GM12878 (cell line): Measurements from ENCODE around the gene WWP2. TPM values are rescaled to one million over a fixed set of nuclear protein-coding genes. Genes with fewer than 3 reads are reported as not detected.

ENCODE experiments used
- ATAC-seq: fragments of 200-7000 bp; cut with Tn5 transposase; 3 replicates; pipeline ENCODE4 v1.9.1; 2020; ENCODE audit warnings: mild to moderate bottlenecking, moderate library complexity
- BruUV-seq: library from RNA; stranded (reverse); fragments of 400-500 nt; replicated peaks from 2 replicates; lab custom pipeline; 2021; lab: Mats Ljungman, UMichigan
- CTCF ChIA-PET: fragments of 300-600 bp; sonication (Branson Sonifier 250); formaldehyde crosslinking; extraction: SDS; loops from one replicate; lab custom pipeline; 2021; ENCODE audit warnings: inconsistent platforms; lab: Yijun Ruan, JAX
- POLR2A ChIA-PET: fragments of 350-600 bp; formaldehyde crosslinking; extraction: SDS; loops from one replicate; lab custom pipeline; 2021; ENCODE audit warnings: inconsistent platforms; lab: Charles Lee
- RAD21 ChIA-PET: fragments of 300-600 bp; sonication (Branson Sonifier 250); formaldehyde crosslinking; loops from one replicate; lab custom pipeline; 2023; ENCODE audit warnings: antibody characterized with exemption; ENCODE audit not compliant: unreplicated experiment; lab: Charles Lee
- SMC1A ChIA-PET: fragments of 300-600 bp; sonication (Branson Sonifier 250); formaldehyde crosslinking; loops from one replicate; lab custom pipeline; 2023; ENCODE audit not compliant: unreplicated experiment, uncharacterized antibody; lab: Charles Lee
- DNase-seq: peaks from one replicate; pipeline ENCODE4 v3.0.0-alpha.2; 2011; ENCODE audit warnings: low read depth, low spot score
- FAIRE-seq: peaks from 3 replicates; lab custom pipeline; 2011; peaks lifted over from hg19 to GRCh38; lab: Jason Lieb, UNC
- H2AFZ ChIP-seq: 2 replicates; pipeline ENCODE4 v1.6.0; 2011; ENCODE audit warnings: low read depth, low read length, control low read depth; ENCODE audit not compliant: control insufficient read depth
- H3K27ac ChIP-seq: 2 replicates; pipeline ENCODE4 v1.5.1; 2011; ENCODE audit warnings: control low read depth; ENCODE audit not compliant: control insufficient read depth, insufficient read depth
- H3K27me3 ChIP-seq, 2 experiments: replicated peaks in 1 of 2; 2 replicates each; pipeline versions ENCODE4 v1.6.0 to v1.6.1; 2011; ENCODE audit warnings: low read length in 1 of 2; ENCODE audit not compliant: control insufficient read depth in 2 of 2, insufficient read depth in 2 of 2
- H3K36me3 ChIP-seq, 2 experiments: 2 replicates each; pipeline ENCODE4 v1.5.1; 2011; ENCODE audit warnings: low read length in 1 of 2; ENCODE audit not compliant: control insufficient read depth in 2 of 2, insufficient read depth in 2 of 2
- H3K4me1 ChIP-seq: 2 replicates; pipeline ENCODE4 v1.6.1; 2011; ENCODE audit warnings: mild to moderate bottlenecking, low read length, moderate library complexity, mixed read lengths; ENCODE audit not compliant: control insufficient read depth, insufficient read depth
- H3K4me2 ChIP-seq: 2 replicates; pipeline ENCODE4 v1.6.0; 2011; ENCODE audit warnings: control low read depth; ENCODE audit not compliant: control insufficient read depth, insufficient read depth
- H3K4me3 ChIP-seq: fragments of 200-600 bp; sonication (generic); 2 replicates; pipeline ENCODE4 v1.5.1; 2016
- H3K79me2 ChIP-seq: 2 replicates; pipeline ENCODE4 v1.6.0; 2011; ENCODE audit warnings: low read length; ENCODE audit not compliant: control insufficient read depth, insufficient read depth
- H3K9ac ChIP-seq: 2 replicates; pipeline ENCODE4 v1.8.0; 2011; ENCODE audit warnings: low read length, control low read depth, mixed read lengths; ENCODE audit not compliant: control insufficient read depth, insufficient read depth
- H3K9me3 ChIP-seq: replicated peaks from 3 replicates; pipeline ENCODE4 v1.5.1; 2011; ENCODE audit warnings: mild to moderate bottlenecking, low read length; ENCODE audit not compliant: control insufficient read depth, insufficient read depth
- H4K20me1 ChIP-seq: 2 replicates; pipeline ENCODE4 v1.6.0; 2011; ENCODE audit not compliant: control insufficient read depth, insufficient read depth
- CUX1 ChIP-seq: IDR thresholded peaks from 2 replicates; pipeline ENCODE4 v1.6.1; 2012; ENCODE audit warnings: improper control_type of control experiment, low read depth, low read length; ENCODE audit not compliant: insufficient replicate concordance
- ESRRA ChIP-seq: IDR thresholded peaks from 2 replicates; pipeline ENCODE4 v1.6.1; 2012; ENCODE audit warnings: mild to moderate bottlenecking, low read length, improper control_type of control experiment
- GATAD2B ChIP-seq: fragments of 450-650 bp; conservative IDR thresholded peaks from 2 replicates; pipeline ENCODE4 v1.6.1; 2017; ENCODE audit warnings: low read depth, mild to moderate bottlenecking, moderate library complexity
- HSF1 ChIP-seq: fragments of 150-350 bp; IDR thresholded peaks from 2 replicates; pipeline ENCODE4 v1.6.1; 2014; ENCODE audit warnings: mild to moderate bottlenecking, low read depth, low read length
- NFYA ChIP-seq: IDR thresholded peaks from 2 replicates; pipeline ENCODE4 v1.6.1; 2011; ENCODE audit warnings: low read depth, mild to moderate bottlenecking, low read length, improper control_type of control experiment, borderline replicate concordance
- RCOR1 ChIP-seq: conservative IDR thresholded peaks from 2 replicates; pipeline ENCODE4 v1.6.1; 2012; ENCODE audit warnings: low read depth, low read length, improper control_type of control experiment
- RUNX3 ChIP-seq: IDR thresholded peaks from 2 replicates; pipeline ENCODE4 v1.6.1; 2012; ENCODE audit warnings: low read length, inconsistent platforms
- SREBF1 ChIP-seq: IDR thresholded peaks from 2 replicates; pipeline ENCODE4 v1.6.1; 2012; ENCODE audit warnings: mild to moderate bottlenecking, low read length
- TCF12 ChIP-seq: IDR thresholded peaks from 2 replicates; pipeline ENCODE4 v1.6.1; 2011; ENCODE audit warnings: low read depth, mild to moderate bottlenecking, low read length
- ZNF217 ChIP-seq: fragments of 450-650 bp; IDR thresholded peaks from 2 replicates; pipeline ENCODE4 v1.6.1; 2017; ENCODE audit warnings: antibody characterized with exemption, mild to moderate bottlenecking
- WGBS: methylation state at CpG from one replicate; pipeline ENCODE4 v1.1.6; 2016; ENCODE audit warnings: low lambda C conversion rate; ENCODE audit not compliant: insufficient replicate concordance, insufficient coverage; ENCODE audit errors: missing lambda C conversion rate; 5-methylcytosine and 5-hydroxymethylcytosine counted together
- in situ Hi-C: fragments of 300-500 bp; cut with MboI; formaldehyde crosslinking; loops from 9 replicates; pipeline ENCODE4 v1.14.3; 2018; ENCODE audit warnings: mixed read lengths
- intact Hi-C: fragments of 100-400 bp; cut with micrococcal nuclease; formaldehyde crosslinking; loops from one replicate; pipeline ENCODE4 v1.14.2; 2022; ENCODE audit not compliant: unreplicated experiment
- polyA plus RNA-seq, 11 experiments: library from polyadenylated mRNA; depleted of rRNA in 4 of 11; unstranded in 6 of 11; stranded (reverse) in 5 of 11; fragments of >200 nt; fragmentation: Nextera tagmentation in 4 of 11; fragmentation: Illumina TruSeq in 1 of 11; extraction: Ambion mirVana in 4 of 11; extraction: Trizol in 1 of 11; gene quantifications; 1 replicate in 1 of 11; 2 replicates in 10 of 11; pipeline versions ENCODE4 v1.2.1 to v1.2.3, GENCODE V29; 2011 to 2016; ENCODE audit warnings: inconsistent platforms in 2 of 11, missing spikeins in 2 of 11, low read depth in 1 of 11
- total RNA-seq, 4 experiments: library from RNA; depleted of rRNA in 3 of 4; stranded (reverse); fragments of >200 nt in 3 of 4; fragmentation: Illumina TruSeq in 1 of 4; extraction: Trizol in 1 of 4; gene quantifications; 2 replicates each; pipeline versions ENCODE4 v1.2.1 to v1.2.3, GENCODE V29; 2013 to 2021

The WWP2 gene
- total and polyA plus RNA-seq, 10 of the 15 experiments (the other 5 are each of a cell fraction or from before 2014, with no cell fraction given) = 2.8 to 47.0 (median 23.8) TPM

GRCh38 chr16:69938981-69939820 lies 177.1 kb downstream of the WWP2 start:
- ChIA-PET POLR2A (no interaction called here), CTCF (interaction anchor here (2.5 kb wide), 1 partner anchor 10 kb away, joined by 13 read pairs; no protein-coding TSS in a partner anchor)
- ATAC-seq (no peak), FAIRE-seq (no peak), DNase-seq (no peak)
- no peak overlapping the region for H3K4me3 ChIP-seq
- no peaks in the 10 kb centered on the region for H4K20me1 ChIP-seq
- 93% methylated on average over 28 of the region's 28 CpGs for WGBS
- H3K9ac ChIP-seq = no peak overlapping the region
- H3K36me3 ChIP-seq = peaks cover 4 to 9% of the 10 kb centered on the region in 2 experiments; a peak in 3 of 4 replicates
- no peak overlapping the region for H2AFZ ChIP-seq
- intact Hi-C loops = no loop called here
- H3K9me3 ChIP-seq = no peaks in the 10 kb centered on the region
- H3K27ac ChIP-seq = no peak overlapping the region
- in situ Hi-C loops = no loop called here
- TF ChIP-seq ZNF217 (no peak), CUX1 (no peak), RUNX3 (no peak), RCOR1 (no peak), NFYA (no peak), TCF12 (no peak), SREBF1 (no peak), GATAD2B (no peak), ESRRA (no peak), HSF1 (no peak)
- TF ChIP-seq, all 136 proteins: peak for 0
- ChIA-PET RAD21 (interaction anchor here (0.7 kb wide), 1 partner anchor 9 kb away, joined by 3 read pairs; no protein-coding TSS in a partner anchor), SMC1A (no interaction called here)
- Histone ChIP-seq H3K79me2 (no peaks in the 10 kb centered on the region), H3K4me2 (no peak overlapping the region), H3K27me3 (no peaks in the 10 kb centered on the region), H3K4me1 (no peaks in the 10 kb centered on the region)
- no TSS peak for BruUV-seq
